K562 (cell line): ENCODE results near the gene SERPINA12. TPM values are rescaled to one million over a fixed set of nuclear protein-coding genes. Genes with fewer than 3 reads are reported as not detected.

ENCODE experiments used
- ATAC-seq: fragments of 200-7000 bp; cut with Tn5 transposase; 3 replicates; pipeline ENCODE4 v1.9.1; 2020; ENCODE audit warnings: moderate library complexity
- BruUV-seq: library from RNA; stranded (reverse); fragments of 400-500 nt; replicated peaks from 2 replicates; lab custom pipeline; 2021; lab: Mats Ljungman, UMichigan
- CTCF ChIA-PET: fragments of 300-600 bp; formaldehyde crosslinking; extraction: SDS; loops from one replicate; lab custom pipeline; 2021; ENCODE audit warnings: low intra/inter-chr PET ratio; lab: Yijun Ruan, JAX
- POLR2A ChIA-PET: fragments of 300-600, 350-650 bp; sonication (Branson Sonifier 250); formaldehyde crosslinking; extraction: SDS; loops from one replicate; lab custom pipeline; 2021; ENCODE audit warnings: antibody characterized with exemption, inconsistent platforms; lab: Yijun Ruan, JAX
- DNase-seq, 4 experiments: peaks; one replicate each; pipeline versions ENCODE4 v3.0.0 to v3.0.0-alpha.2; 2011 to 2018; ENCODE audit warnings: low spot score in 3 of 4, mixed read lengths in 3 of 4; ENCODE audit errors: extremely low read depth in 1 of 4
- FAIRE-seq: peaks from 2 replicates; lab custom pipeline; 2011; peaks lifted over from hg19 to GRCh38; lab: Jason Lieb, UNC
- H2AFZ ChIP-seq: 2 replicates; pipeline ENCODE4 v1.6.0; 2011; ENCODE audit warnings: low read depth, low read length, control low read depth, inconsistent platforms
- H3K27ac ChIP-seq: fragments of 200-600 bp; 3 replicates; pipeline ENCODE4 v1.8.0; 2011; ENCODE audit warnings: low read depth, mild to moderate bottlenecking, control low read depth, inconsistent platforms, low read length, moderate library complexity, mixed read lengths; ENCODE audit errors: extremely low read depth
- H3K27me3 ChIP-seq, 2 experiments: fragments of 300-600 bp in 1 of 2; 2 replicates in 1 of 2; 3 replicates in 1 of 2; pipeline versions ENCODE4 v1.6.0 to v1.8.0; 2011; ENCODE audit warnings: inconsistent platforms in 2 of 2, low read length in 2 of 2, mild to moderate bottlenecking in 1 of 2, mixed read lengths in 1 of 2, moderate library complexity in 1 of 2; ENCODE audit not compliant: control insufficient read depth in 2 of 2, insufficient read depth in 2 of 2
- H3K36me3 ChIP-seq: fragments of 300-600 bp; 3 replicates; pipeline ENCODE4 v1.8.0; 2011; ENCODE audit warnings: mild to moderate bottlenecking, low read length, inconsistent platforms; ENCODE audit not compliant: control insufficient read depth, insufficient read depth
- H3K4me1 ChIP-seq, 2 experiments: fragments of 200-600 bp in 1 of 2; replicated peaks in 1 of 2; 2 replicates in 1 of 2; 3 replicates in 1 of 2; pipeline versions ENCODE4 v1.5.1 to v1.8.0; 2011; ENCODE audit warnings: inconsistent platforms in 2 of 2, low read length in 2 of 2, mild to moderate bottlenecking in 1 of 2, mixed read lengths in 1 of 2, moderate library complexity in 1 of 2; ENCODE audit not compliant: control insufficient read depth in 2 of 2, insufficient read depth in 2 of 2
- H3K4me2 ChIP-seq: 2 replicates; pipeline ENCODE4 v1.6.1; 2011; ENCODE audit warnings: low read length, control low read depth, inconsistent platforms, mixed read lengths; ENCODE audit not compliant: insufficient read depth
- H3K4me3 ChIP-seq: fragments of 200-600 bp; sonication (generic), shearing (Covaris generic); 2 replicates; pipeline ENCODE4 v1.5.1; 2016; ENCODE audit warnings: control low read depth, inconsistent platforms
- H3K79me2 ChIP-seq: fragments of 200-600 bp; 3 replicates; pipeline ENCODE4 v1.8.0; 2011; ENCODE audit warnings: low read length, inconsistent platforms; ENCODE audit not compliant: control insufficient read depth, insufficient read depth
- H3K9ac ChIP-seq, 2 experiments: 2 replicates each; pipeline versions ENCODE4 v1.6.0 to v1.6.1; 2011; ENCODE audit warnings: low read depth in 2 of 2, low read length in 2 of 2, control low read depth in 1 of 2, inconsistent platforms in 1 of 2, mild to moderate bottlenecking in 1 of 2, mixed read lengths in 1 of 2; ENCODE audit not compliant: insufficient read depth in 1 of 2
- H3K9me1 ChIP-seq: one replicate; pipeline ENCODE4 v1.6.0; 2011; ENCODE audit warnings: inconsistent platforms, mild to moderate bottlenecking, low read length, moderate library complexity; ENCODE audit not compliant: control insufficient read depth, insufficient read depth
- H3K9me3 ChIP-seq: replicated peaks from 2 replicates; pipeline ENCODE4 v1.5.1; 2011; ENCODE audit warnings: low read depth, low read length, inconsistent platforms; ENCODE audit not compliant: control insufficient read depth, insufficient read depth
- H4K20me1 ChIP-seq: replicated peaks from 2 replicates; pipeline ENCODE4 v1.6.1; 2011; ENCODE audit warnings: low read length, inconsistent platforms, mixed read lengths; ENCODE audit not compliant: control insufficient read depth, insufficient read depth
- BRD9 ChIP-seq: fragments of 450-650 bp; IDR thresholded peaks from 2 replicates; pipeline ENCODE4 v1.6.1; 2018; ENCODE audit warnings: low read depth; ENCODE audit not compliant: partially characterized antibody
- NFE2 ChIP-seq: IDR thresholded peaks from 2 replicates; pipeline ENCODE4 v1.6.1; 2014; ENCODE audit warnings: antibody characterized with exemption, low read depth
- U2AF2 ChIP-seq: fragments of 200-400 bp; formaldehyde crosslinking; optimal IDR thresholded peaks from 2 replicates; pipeline ENCODE3; 2017; ENCODE audit warnings: low read depth, mild to moderate bottlenecking, low read length
- whole genome bisulfite sequencing: fragments of 100-300 bp; shearing (Covaris generic); methylation state at CpG from one replicate; pipeline ENCODE4 v1.1.6; 2016; ENCODE audit warnings: low coverage, mixed read lengths; ENCODE audit not compliant: insufficient coverage; ENCODE audit errors: missing lambda C conversion rate; 5-methylcytosine and 5-hydroxymethylcytosine counted together
- in situ Hi-C: fragments of 300-500 bp; cut with MboI; formaldehyde crosslinking; loops from 4 replicates; pipeline ENCODE4 v1.15.0; 2018; ENCODE audit warnings: inconsistent platforms, mixed read lengths
- intact Hi-C: fragments of 100-400 bp; cut with micrococcal nuclease; formaldehyde crosslinking; loops from 2 replicates; pipeline ENCODE4 v1.14.2; 2022
- polyA plus RNA-seq, 8 experiments: library from polyadenylated mRNA; depleted of rRNA in 4 of 8; stranded (reverse) in 5 of 8; unstranded in 3 of 8; fragments of >200 nt; fragmentation: Nextera tagmentation in 2 of 8; fragmentation: Illumina TruSeq in 1 of 8; extraction: Ambion mirVana in 2 of 8; extraction: Trizol in 1 of 8; gene quantifications; 2 replicates each; pipeline versions ENCODE4 v1.2.1 to v1.2.3, GENCODE V29; 2011 to 2014; ENCODE audit warnings: inconsistent platforms in 1 of 8, missing spikeins in 1 of 8
- total RNA-seq, 7 experiments: library from RNA; depleted of rRNA in 6 of 7; stranded (reverse); fragments of >200 nt in 6 of 7; fragmentation: Illumina TruSeq in 2 of 7; extraction: Trizol in 2 of 7; gene quantifications; 2 replicates each; pipeline versions ENCODE4 v1.2.1 to v1.2.3, GENCODE V29; 2011 to 2021; ENCODE audit warnings: low replicate concordance in 1 of 7
- TF ChIP-seq, protein P1 (sequence below): fragments of 250-450 bp; sonication (Bioruptor Pico); IDR thresholded peaks from 2 replicates; pipeline ENCODE4 v1.5.0; 2021
- TF ChIP-seq, protein P2 (sequence below): fragments of 450-650 bp; IDR thresholded peaks from 2 replicates; pipeline ENCODE4 v1.6.1; 2016
- TF ChIP-seq, protein P3 (sequence below), 2 experiments: IDR thresholded peaks; 2 replicates each; pipeline ENCODE4 v1.6.1; 2011; ENCODE audit warnings: borderline replicate concordance in 1 of 2, control low read depth in 1 of 2, low read depth in 1 of 2, low read length in 1 of 2, mild to moderate bottlenecking in 1 of 2, mixed read lengths in 1 of 2, moderate library complexity in 1 of 2; ENCODE audit not compliant: insufficient read depth in 1 of 2, insufficient read length in 1 of 2, poor library complexity in 1 of 2, severe bottlenecking in 1 of 2; ENCODE audit errors: extremely low read depth in 1 of 2

SERPINA12 gene
- total and polyA plus RNA-seq, 9 of the 15 experiments (the other 6 are each of a cell fraction or from before 2014, with no cell fraction given) = not detected

DNA sequence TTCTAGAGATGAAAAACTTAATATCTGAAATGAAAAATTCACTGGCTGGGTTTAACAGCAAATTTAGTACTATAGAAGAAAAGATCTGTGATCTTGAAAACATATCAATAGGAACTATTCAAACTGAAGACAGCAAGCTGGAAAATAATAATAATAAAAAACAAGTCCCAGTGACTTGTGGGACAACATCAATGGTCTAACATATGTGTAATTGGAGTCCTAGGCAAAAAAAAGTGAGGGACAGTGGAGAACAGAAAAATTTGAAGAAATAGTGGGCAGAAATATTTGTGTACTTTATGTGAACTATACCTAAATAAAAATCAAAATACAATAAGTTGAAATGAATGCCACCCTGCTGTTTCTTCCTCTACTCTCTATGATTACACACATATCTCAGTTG lies 30.8 kb downstream of the SERPINA12 start:
- POLR2A ChIA-PET = no interaction called here
- H3K4me2 ChIP-seq = no peak overlapping the region
- no peak overlapping the region for H3K27ac ChIP-seq
- DNase-seq = no peak
- H3K27me3 ChIP-seq = no peaks in the 10 kb centered on the region
- in situ Hi-C loops (no loop called here), intact Hi-C loops (no loop called here)
- ATAC-seq = no peak
- CTCF ChIA-PET = no interaction called here
- H4K20me1 ChIP-seq = no peaks in the 10 kb centered on the region
- TF ChIP-seq, protein P1, sequence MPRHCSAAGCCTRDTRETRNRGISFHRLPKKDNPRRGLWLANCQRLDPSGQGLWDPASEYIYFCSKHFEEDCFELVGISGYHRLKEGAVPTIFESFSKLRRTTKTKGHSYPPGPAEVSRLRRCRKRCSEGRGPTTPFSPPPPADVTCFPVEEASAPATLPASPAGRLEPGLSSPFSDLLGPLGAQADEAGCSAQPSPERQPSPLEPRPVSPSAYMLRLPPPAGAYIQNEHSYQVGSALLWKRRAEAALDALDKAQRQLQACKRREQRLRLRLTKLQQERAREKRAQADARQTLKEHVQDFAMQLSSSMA (CRISPR knock-in tag) = no peak
- no peak for FAIRE-seq
- BruUV-seq = no TSS peak
- H3K9ac ChIP-seq = no peak overlapping the region
- H3K4me1 ChIP-seq = no peaks in the 10 kb centered on the region
- H3K9me3 ChIP-seq = no peaks in the 10 kb centered on the region
- H3K9me1 ChIP-seq = no peaks in the 10 kb centered on the region
- no peak overlapping the region for H3K4me3 ChIP-seq
- H2AFZ ChIP-seq = no peak overlapping the region
- H3K36me3 ChIP-seq = no peaks in the 10 kb centered on the region
- no peaks in the 10 kb centered on the region for H3K79me2 ChIP-seq

DNA sequence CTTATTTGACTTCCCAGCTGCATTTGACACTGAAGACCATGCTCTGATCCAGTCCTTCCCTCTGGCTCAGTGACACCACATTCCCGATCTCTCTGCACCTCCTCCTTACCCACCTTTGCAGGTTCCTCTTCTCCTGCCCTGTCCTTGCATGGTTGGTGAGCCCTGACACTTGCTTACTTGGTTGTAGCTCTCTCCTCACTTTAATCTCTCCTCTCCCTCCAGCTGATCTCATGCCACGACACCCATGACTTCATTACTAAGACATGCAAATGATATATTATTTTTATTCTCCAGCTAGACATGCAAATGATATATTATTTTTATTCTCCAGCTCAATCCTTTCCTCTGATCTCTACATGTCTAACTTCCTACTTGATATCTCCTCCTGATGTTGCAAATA lies 33.2 kb downstream of the SERPINA12 start, which contains the start of gene SERPINA9:
TSS of gene SERPINA9 (minus strand) at position 175 of the 400 bp plus-strand sequence. CDS start 6,357 bp downstream, outside the sequence.
- 0% methylated on average over 2 of the region's 2 CpGs for WGBS
- no peaks in the 10 kb centered on the region for H4K20me1 ChIP-seq
- in situ Hi-C loops = no loop called here
- DNase-seq = no peak
- H3K9ac ChIP-seq = no peak within 1 kb of the TSS
- no peak for FAIRE-seq
- H3K9me1 ChIP-seq = no peaks in the 10 kb centered on the region
- no peak within 1 kb of the TSS for H3K4me3 ChIP-seq
- CTCF ChIA-PET = no interaction called here
- ATAC-seq = no peak
- H3K4me2 ChIP-seq = no peak within 1 kb of the TSS
- intact Hi-C loops = no loop called here
- no peak within 1 kb of the TSS for H2AFZ ChIP-seq
- BruUV-seq = no TSS peak
- POLR2A ChIA-PET = no interaction called here
- H3K9me3 ChIP-seq = no peaks in the 10 kb centered on the region
- no peaks in the 10 kb centered on the region for H3K27me3 ChIP-seq
- TF ChIP-seq BRD9 = no peak
- no peak for TF ChIP-seq NFE2
- TF ChIP-seq U2AF2 = no peak
- TF ChIP-seq, protein P2, sequence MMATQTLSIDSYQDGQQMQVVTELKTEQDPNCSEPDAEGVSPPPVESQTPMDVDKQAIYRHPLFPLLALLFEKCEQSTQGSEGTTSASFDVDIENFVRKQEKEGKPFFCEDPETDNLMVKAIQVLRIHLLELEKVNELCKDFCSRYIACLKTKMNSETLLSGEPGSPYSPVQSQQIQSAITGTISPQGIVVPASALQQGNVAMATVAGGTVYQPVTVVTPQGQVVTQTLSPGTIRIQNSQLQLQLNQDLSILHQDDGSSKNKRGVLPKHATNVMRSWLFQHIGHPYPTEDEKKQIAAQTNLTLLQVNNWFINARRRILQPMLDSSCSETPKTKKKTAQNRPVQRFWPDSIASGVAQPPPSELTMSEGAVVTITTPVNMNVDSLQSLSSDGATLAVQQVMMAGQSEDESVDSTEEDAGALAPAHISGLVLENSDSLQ = no peak
- TF ChIP-seq, protein P3, sequence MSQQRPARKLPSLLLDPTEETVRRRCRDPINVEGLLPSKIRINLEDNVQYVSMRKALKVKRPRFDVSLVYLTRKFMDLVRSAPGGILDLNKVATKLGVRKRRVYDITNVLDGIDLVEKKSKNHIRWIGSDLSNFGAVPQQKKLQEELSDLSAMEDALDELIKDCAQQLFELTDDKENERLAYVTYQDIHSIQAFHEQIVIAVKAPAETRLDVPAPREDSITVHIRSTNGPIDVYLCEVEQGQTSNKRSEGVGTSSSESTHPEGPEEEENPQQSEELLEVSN (IDR thresholded peaks at IDR 0.05; ENCODE audit: borderline replicate concordance in 1 of 2, extremely low read depth in 1 of 2, insufficient read depth in 1 of 2, insufficient read length in 1 of 2, low read depth in 1 of 2, low read length in 1 of 2, poor library complexity in 1 of 2, severe bottlenecking in 1 of 2) = no peak
- TF ChIP-seq, all 486 proteins: peak for 0
- Histone ChIP-seq H3K79me2 (no peaks in the 10 kb centered on the region), H3K27ac (no peak within 1 kb of the TSS), H3K4me1 (no peaks in the 10 kb centered on the region), H3K36me3 (no peaks in the 10 kb centered on the region)
